GM19328 (cell line): ENCODE measurements around the gene DPY19L3.
A peak's percentile ranks its signal among the peaks of the same experiment; 100 is the strongest.
"Not testable (repeated sequence)": the region's sequence is repeated elsewhere in the genome, so short reads cannot be mapped to it uniquely, and the experiment has no call there.

Experiments
- ATAC-seq: cut with Tn5 transposase; IDR thresholded peaks from one replicate; pipeline ENCODE4 v1.9.1; 2021; ENCODE audit warnings: mild to moderate bottlenecking, moderate library complexity; ENCODE audit not compliant: unreplicated experiment

DPY19L3 gene

DNA sequence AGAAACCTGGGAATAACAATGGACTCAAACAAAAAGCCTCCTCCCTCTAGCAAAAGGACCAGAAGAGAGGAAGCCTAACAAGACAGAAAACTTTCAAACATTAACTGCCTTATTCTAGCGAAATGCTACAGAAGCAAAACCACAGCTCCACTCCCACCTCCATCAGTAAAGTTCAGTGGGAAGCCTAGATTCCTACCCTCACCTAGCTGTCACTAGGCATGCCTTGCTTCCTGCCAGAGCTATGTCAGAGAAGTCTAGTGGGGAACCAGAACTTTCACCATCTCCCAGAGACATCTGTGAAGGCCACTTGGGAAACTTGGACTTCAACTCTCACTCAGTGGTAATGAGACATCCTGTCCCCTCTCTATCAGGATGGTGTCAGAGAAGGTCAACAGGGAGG is 37.1 kb downstream of the DPY19L3 start:
- ATAC-seq: no peak

DNA sequence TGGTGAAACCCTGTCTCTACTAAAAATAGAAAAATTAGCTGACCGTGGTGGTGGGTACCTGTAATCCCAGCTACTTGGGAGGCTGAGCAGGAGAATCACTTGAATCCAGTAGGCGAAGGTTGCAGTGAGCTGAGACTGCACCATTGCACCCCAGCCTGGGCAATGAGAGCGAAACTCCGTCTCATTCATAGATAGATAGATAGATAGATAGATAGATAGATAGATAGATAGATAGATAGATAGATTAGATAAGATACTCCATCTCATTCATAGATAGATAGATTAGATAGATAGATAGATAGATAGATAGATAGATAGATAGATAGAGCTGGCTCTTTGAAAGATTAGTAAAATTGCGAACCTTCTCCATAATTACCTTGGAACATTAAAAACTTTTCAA is 42.0 kb downstream of the DPY19L3 start:
- not testable (repeated sequence) for ATAC-seq

DNA sequence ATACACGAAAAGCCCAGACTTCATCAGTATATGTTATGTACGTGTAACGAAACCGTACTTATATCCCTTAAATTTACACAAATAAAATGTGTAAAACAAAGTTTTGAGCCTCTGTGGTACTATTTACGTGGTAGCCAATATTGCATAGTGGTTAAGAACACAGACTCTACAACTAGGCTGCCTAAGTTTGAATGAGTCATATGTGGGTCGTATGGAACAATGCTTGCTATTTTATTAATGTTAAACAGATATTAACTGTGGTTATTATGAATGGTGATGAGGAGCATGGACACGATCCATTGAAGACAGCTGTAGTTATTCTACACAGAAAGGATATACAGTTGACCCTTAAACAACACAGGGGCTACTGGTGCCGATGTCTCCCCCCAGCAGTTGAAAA is 42.5 kb downstream of the DPY19L3 start:
- ATAC-seq: no peak

- no peak for ATAC-seq
These were observed 44.6 kb downstream of the DPY19L3 start for GRCh38 chr19:32450217-32450616.

GRCh38 chr19:32453736-32454135 is 48.2 kb downstream of the DPY19L3 start:
- ATAC-seq: no peak

GRCh38 chr19:32456406-32456805 is 50.8 kb downstream of the DPY19L3 start:
- no peak for ATAC-seq

GRCh38 chr19:32457571-32458158 is 52.1 kb downstream of the DPY19L3 start:
- ATAC-seq: no peak

DNA sequence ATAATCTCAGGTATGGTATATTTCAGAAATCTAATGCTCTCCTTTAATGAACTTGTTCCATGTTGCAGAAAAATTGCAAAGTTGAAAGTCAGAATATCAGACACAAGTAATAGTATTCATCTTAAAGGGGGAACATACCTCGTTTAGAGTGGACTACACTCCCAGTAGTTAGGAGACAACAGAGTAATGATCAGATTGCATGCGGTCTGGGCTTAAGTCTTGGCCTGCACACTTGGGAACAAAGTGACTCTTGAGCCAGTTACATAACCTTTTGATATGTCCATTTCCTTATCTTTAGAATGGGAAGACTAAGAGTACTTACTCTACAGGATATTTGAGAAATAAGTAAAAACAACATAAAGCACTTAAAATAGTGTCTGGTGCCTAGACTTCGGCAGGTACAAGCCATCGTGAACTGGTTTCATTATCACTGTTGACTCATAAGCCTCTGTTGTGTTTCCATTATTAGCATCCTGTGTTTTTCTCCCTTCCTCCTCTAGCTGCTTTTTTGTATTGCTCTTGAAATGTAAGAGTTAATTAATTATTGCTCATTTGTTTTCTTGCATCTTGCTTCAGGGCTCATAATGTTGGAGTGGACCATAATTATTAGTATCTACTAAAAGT is 53.0 kb downstream of the DPY19L3 start:
- ATAC-seq: peak; percentile 73

DNA sequence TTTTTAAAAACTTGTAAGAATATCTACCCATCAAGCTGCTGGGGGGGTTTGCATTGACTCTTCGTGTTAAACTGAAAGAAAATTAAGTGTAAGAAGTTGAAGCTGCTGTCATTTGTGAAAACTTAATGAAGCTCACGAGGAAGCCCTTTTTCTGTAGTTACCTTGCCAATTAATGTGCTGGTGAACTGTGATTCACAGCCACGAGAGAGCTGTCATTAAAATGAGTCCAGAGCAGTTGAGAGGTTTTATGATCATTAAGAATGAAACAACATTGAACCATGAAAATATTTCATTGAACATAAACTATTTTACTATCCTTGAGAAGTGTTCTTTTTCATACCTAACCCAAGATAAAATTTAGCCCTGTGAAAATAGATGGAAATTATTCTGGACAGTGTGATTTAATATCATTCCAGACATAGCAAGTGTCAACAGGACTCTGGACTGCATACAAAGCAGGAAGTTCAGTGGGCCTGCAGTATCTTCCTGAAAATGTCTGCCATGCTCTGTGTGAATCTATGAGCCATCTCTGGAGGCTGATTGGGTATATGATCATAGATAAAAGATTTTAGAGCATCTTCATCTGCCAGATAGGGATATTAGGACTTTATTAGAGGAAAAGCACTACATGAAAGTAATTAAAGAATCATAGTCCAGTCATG is 53.8 kb downstream of the DPY19L3 start:
- no peak for ATAC-seq

DNA sequence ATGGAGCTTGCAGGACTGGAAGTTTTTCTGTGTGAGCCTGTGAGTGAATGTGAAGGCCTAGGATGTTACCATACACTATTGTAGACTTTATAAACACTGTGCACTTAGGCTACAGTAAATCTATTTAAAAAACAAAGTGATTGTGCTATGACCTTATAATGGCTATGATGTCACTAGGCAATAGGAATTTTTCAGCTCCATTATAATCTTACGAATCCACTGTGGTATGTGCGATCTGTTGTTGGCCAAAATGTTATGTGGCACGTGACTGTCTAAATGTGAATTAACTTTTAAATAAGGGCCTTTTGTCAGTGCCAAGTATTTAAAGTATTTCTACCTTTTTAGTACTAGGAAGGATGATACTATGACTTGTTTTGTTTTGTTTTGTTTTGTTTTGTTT is 54.9 kb downstream of the DPY19L3 start:
- ATAC-seq: no peak

DNA sequence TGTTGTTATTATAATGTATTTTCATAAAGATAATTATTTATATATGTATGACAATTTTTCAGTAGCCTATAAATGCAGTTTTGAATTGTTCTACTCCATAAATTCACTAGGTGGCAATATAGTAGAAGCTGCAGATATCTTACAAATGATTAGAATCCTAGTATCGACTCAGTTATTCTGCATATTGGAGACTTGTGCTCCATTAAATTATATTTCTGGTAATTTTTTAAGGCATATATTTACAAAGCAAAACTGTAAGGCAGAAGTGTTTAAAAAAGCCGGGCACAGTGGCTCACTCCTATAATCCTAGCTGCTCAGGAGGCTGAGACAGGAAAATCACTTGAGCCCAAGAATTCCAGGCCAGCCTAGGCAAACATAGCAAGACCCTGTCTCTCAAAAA is 58.7 kb downstream of the DPY19L3 start:
- no peak for ATAC-seq

GRCh38 chr19:32465176-32465575 is 59.6 kb downstream of the DPY19L3 start:
- ATAC-seq: no peak

- no peak for ATAC-seq
These were observed 64.2 kb downstream of the DPY19L3 start for GRCh38 chr19:32469795-32470194.

GRCh38 chr19:32471095-32471494 is 65.5 kb downstream of the DPY19L3 start:
- ATAC-seq: no peak

GRCh38 chr19:32471811-32472210 is 66.2 kb downstream of the DPY19L3 start:
- ATAC-seq: no peak

DNA sequence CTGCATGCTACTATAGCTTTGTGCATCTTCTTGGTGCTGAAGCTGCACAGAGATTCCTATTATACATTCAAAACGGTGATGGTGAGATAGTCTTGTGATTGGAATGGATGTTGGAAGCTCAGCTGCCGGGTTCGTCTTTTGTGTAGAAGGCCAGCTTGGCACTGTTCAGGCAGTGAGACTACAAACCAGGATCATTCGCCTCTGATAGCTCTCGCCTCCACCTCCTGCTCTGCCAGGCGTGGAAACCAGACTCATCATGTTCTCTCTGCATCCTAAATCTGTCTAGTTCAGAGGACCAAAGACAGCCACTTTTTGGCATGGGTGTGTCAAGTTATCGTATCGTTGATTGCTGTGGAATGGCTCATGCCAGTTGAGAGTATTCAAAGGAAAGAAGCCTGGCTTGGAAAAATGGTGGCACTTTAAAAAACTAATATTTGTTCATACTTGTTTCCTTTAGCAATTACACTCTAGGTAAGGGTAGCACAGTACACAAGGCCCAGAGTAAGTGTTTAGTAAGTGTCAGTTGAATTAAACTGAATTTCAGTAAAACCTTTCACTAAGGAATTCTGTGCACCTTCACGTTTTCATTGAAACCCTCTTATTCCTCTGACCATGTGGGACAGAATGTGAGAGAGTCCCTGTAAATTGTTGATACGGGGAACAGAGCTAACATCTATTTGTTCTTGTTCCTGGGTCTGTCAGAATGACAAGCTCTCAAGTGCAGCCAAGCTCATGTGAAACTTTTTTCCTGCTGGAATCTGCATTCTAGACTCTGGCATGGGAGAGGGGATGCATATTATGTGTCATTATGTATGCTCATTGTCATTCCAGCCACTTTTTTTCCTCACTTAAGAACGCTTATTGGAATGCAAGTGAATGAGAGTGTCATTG is 69.8 kb downstream of the DPY19L3 start:
- ATAC-seq: no peak

DNA sequence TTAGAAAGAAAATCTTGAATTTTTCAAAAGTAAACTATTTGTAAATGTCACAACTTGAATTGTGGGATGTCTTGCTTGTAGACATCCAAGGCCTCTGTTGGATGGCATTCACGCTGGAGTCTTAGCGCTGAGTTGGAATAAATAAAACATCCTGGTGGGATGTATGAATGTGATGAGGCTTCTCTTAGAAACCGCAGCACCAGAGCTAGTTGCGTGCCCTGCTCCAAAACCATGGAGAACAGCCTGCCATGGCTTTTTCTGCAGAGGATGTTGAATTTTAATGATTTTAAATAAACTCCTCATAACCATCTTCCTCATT is 70.4 kb downstream of the DPY19L3 start:
- no peak for ATAC-seq

GRCh38 chr19:32480321-32480720 is 74.8 kb downstream of the DPY19L3 start:
- no peak for ATAC-seq

GRCh38 chr19:32483574-32483973 is 78.0 kb downstream of the DPY19L3 start:
- no peak for ATAC-seq

DNA sequence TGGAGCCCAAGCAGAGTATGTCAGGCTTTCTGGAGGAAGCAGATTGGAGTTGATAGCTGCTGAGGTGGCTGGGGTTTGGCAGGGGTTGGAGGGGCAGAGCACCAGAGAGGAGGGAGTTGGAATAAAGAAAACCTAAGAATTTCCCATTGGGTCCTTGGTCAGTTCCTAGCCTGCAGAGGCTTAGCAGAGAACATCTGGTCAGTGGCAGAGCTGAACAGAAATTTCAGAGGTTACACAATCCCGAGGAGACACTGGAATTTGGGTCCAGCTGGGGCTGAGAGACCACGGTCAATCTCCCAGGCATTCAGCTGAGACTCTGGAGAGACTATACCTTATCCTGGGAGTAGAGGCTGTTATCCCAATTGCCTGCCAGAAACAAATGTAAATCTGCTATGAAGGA is 84.4 kb downstream of the DPY19L3 start:
- ATAC-seq: no peak

DNA sequence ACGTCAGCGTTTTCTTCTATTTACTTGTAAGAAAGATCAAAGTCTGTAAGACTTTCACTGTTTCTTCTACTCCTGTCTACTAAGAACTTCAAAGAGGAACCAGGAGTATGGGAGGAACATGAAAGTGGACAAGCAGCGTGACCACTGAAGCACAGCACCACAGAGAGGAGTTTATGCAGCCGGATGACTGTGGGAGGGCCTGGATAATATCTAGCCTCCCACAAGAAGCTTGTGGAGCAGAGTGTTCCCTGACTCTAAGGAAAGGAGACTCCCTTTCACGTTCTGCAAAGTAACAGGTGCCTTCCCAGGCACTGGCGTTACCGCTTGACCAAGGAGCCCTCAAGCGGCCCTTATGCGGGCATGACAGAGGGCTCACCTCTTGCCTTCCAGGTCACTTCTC is 91.8 kb downstream of the DPY19L3 start:
- ATAC-seq: no peak
